ENCODE results near the gene A2ML1. TPM values are rescaled to one million over a fixed set of nuclear protein-coding genes. Genes with fewer than 3 reads are reported as not detected.
"Not testable (repeated sequence)": the region's sequence is repeated elsewhere in the genome, so short reads cannot be mapped to it uniquely, and the experiment has no call there.

Gene A2ML1
- total and polyA plus RNA-seq, 2 donors: 1.8 to 30.0 TPM

GRCh38 chr12:8914716-8915526, 92.5 kb downstream of the A2ML1 start:
- H3K27me3 ChIP-seq (ENCODE audit: control insufficient read depth in 2 of 2, insufficient read depth in 1 of 2, low read length in 1 of 2): no peaks in the 10 kb centered on the region
- 5% methylated on average over 29 of the region's 35 CpGs for WGBS
- peaks cover 10 to 13% of the 10 kb centered on the region in 2 donors for H3K36me3 ChIP-seq (ENCODE audit: control insufficient read depth in 2 of 2, insufficient read depth in 2 of 2, low read length in 1 of 2)
- peaks cover 10 to 21% of the 10 kb centered on the region in 2 donors for H3K4me1 ChIP-seq (ENCODE audit: control insufficient read depth in 2 of 2, insufficient read depth in 2 of 2, low read length in 2 of 2)
- peak in 8 of 9 donors; percentile 37 to 81 (median 57) for DNase-seq (ENCODE audit: low read depth in 6 of 9, low spot score in 9 of 9)
- peak overlapping the region in 1 of 2 donors; percentile 71 for H3K27ac ChIP-seq (ENCODE audit: low read depth in 1 of 2, low read length in 1 of 2)
- peak overlapping the region; percentile 68 to 80 for H3K4me3 ChIP-seq (ENCODE audit: low read length in 2 of 2)
- no peaks in the 10 kb centered on the region for H3K9me3 ChIP-seq (ENCODE audit: control insufficient read depth in 2 of 2, insufficient read depth in 1 of 2, low read length in 1 of 2)

- peaks cover 10 to 21% of the 10 kb centered on the region in 2 donors for H3K4me1 ChIP-seq (ENCODE audit: control insufficient read depth in 2 of 2, insufficient read depth in 2 of 2, low read length in 2 of 2)
- H3K9me3 ChIP-seq (ENCODE audit: control insufficient read depth in 2 of 2, insufficient read depth in 1 of 2, low read length in 1 of 2): no peaks in the 10 kb centered on the region
- no peak overlapping the region for H3K27ac ChIP-seq (ENCODE audit: low read depth in 1 of 2, low read length in 1 of 2)
- H3K27me3 ChIP-seq (ENCODE audit: control insufficient read depth in 2 of 2, insufficient read depth in 1 of 2, low read length in 1 of 2): no peaks in the 10 kb centered on the region
- DNase-seq (ENCODE audit: low read depth in 6 of 9, low spot score in 9 of 9): no peak
- no peak overlapping the region for H3K4me3 ChIP-seq (ENCODE audit: low read length in 2 of 2)
- H3K36me3 ChIP-seq (ENCODE audit: control insufficient read depth in 2 of 2, insufficient read depth in 2 of 2, low read length in 1 of 2): peaks cover 14 to 18% of the 10 kb centered on the region in 2 donors
Observed at GRCh38 chr12:8916154-8916553, 93.7 kb downstream of the A2ML1 start.

GRCh38 chr12:8917031-8917430, 94.6 kb downstream of the A2ML1 start:
- no peak for DNase-seq (ENCODE audit: low read depth in 6 of 9, low spot score in 9 of 9)
- H3K4me3 ChIP-seq (ENCODE audit: low read length in 2 of 2): no peak overlapping the region
- peaks cover 10 to 21% of the 10 kb centered on the region in 2 donors for H3K4me1 ChIP-seq (ENCODE audit: control insufficient read depth in 2 of 2, insufficient read depth in 2 of 2, low read length in 2 of 2)
- no peaks in the 10 kb centered on the region for H3K27me3 ChIP-seq (ENCODE audit: control insufficient read depth in 2 of 2, insufficient read depth in 1 of 2, low read length in 1 of 2)
- no peaks in the 10 kb centered on the region for H3K9me3 ChIP-seq (ENCODE audit: control insufficient read depth in 2 of 2, insufficient read depth in 1 of 2, low read length in 1 of 2)
- H3K36me3 ChIP-seq (ENCODE audit: control insufficient read depth in 2 of 2, insufficient read depth in 2 of 2, low read length in 1 of 2): peaks cover 21 to 26% of the 10 kb centered on the region in 2 donors
- WGBS: 98% methylated on average over 3 of the region's 3 CpGs
- no peak overlapping the region for H3K27ac ChIP-seq (ENCODE audit: low read depth in 1 of 2, low read length in 1 of 2)

GRCh38 chr12:8917751-8918150, 95.3 kb downstream of the A2ML1 start:
- 100% methylated on average over 1 of the region's 1 CpG for WGBS
- Histone ChIP-seq H3K36me3 (ENCODE audit: control insufficient read depth in 2 of 2, insufficient read depth in 2 of 2, low read length in 1 of 2) (peaks cover 26 to 32% of the 10 kb centered on the region in 2 donors), H3K4me3 (ENCODE audit: low read length in 2 of 2) (no peak overlapping the region)

GRCh38 chr12:8919643-8920042, 97.2 kb downstream of the A2ML1 start:
- WGBS: 96% methylated on average over 4 of the region's 4 CpGs
- not testable (repeated sequence) for H3K27ac ChIP-seq (ENCODE audit: low read depth in 1 of 2, low read length in 1 of 2); DNase-seq (ENCODE audit: low read depth in 6 of 9, low spot score in 9 of 9); H3K27me3 ChIP-seq (ENCODE audit: control insufficient read depth in 2 of 2, insufficient read depth in 1 of 2, low read length in 1 of 2); H3K4me3 ChIP-seq (ENCODE audit: low read length in 2 of 2); H3K9me3 ChIP-seq (ENCODE audit: control insufficient read depth in 2 of 2, insufficient read depth in 1 of 2, low read length in 1 of 2)
- Histone ChIP-seq H3K4me1 (ENCODE audit: control insufficient read depth in 2 of 2, insufficient read depth in 2 of 2, low read length in 2 of 2) (peaks cover 9 to 10% of the 10 kb centered on the region in 2 donors), H3K36me3 (ENCODE audit: control insufficient read depth in 2 of 2, insufficient read depth in 2 of 2, low read length in 1 of 2) (peaks cover 33 to 40% of the 10 kb centered on the region in 2 donors)

More at GRCh38 chr12:8917751-8918150, 95.3 kb downstream of the A2ML1 start:
- peaks cover 10 to 21% of the 10 kb centered on the region in 2 donors for H3K4me1 ChIP-seq (ENCODE audit: control insufficient read depth in 2 of 2, insufficient read depth in 2 of 2, low read length in 2 of 2)
- H3K27me3 ChIP-seq (ENCODE audit: control insufficient read depth in 2 of 2, insufficient read depth in 1 of 2, low read length in 1 of 2): no peaks in the 10 kb centered on the region
- H3K9me3 ChIP-seq (ENCODE audit: control insufficient read depth in 2 of 2, insufficient read depth in 1 of 2, low read length in 1 of 2): no peaks in the 10 kb centered on the region
- no peak overlapping the region for H3K27ac ChIP-seq (ENCODE audit: low read depth in 1 of 2, low read length in 1 of 2)
- DNase-seq (ENCODE audit: low read depth in 6 of 9, low spot score in 9 of 9): no peak

- Histone ChIP-seq H3K4me1 (ENCODE audit: control insufficient read depth in 2 of 2, insufficient read depth in 2 of 2, low read length in 2 of 2) (no peaks in the 10 kb centered on the region), H3K27ac (ENCODE audit: low read depth in 1 of 2, low read length in 1 of 2) (no peak overlapping the region), H3K27me3 (ENCODE audit: control insufficient read depth in 2 of 2, insufficient read depth in 1 of 2, low read length in 1 of 2) (no peaks in the 10 kb centered on the region), H3K9me3 (ENCODE audit: control insufficient read depth in 2 of 2, insufficient read depth in 1 of 2, low read length in 1 of 2) (no peaks in the 10 kb centered on the region), H3K36me3 (ENCODE audit: control insufficient read depth in 2 of 2, insufficient read depth in 2 of 2, low read length in 1 of 2) (peaks cover 36 to 48% of the 10 kb centered on the region in 2 donors), H3K4me3 (ENCODE audit: low read length in 2 of 2) (no peak overlapping the region)
- no peak for DNase-seq (ENCODE audit: low read depth in 6 of 9, low spot score in 9 of 9)
- 98% methylated on average over 5 of the region's 5 CpGs for WGBS
Observed at GRCh38 chr12:8922544-8922943, 100.1 kb downstream of the A2ML1 start.

Other genes with a start within 250 kb of the A2ML1 start
- 0.42 TPM for gene AICDA, start 209.8 kb upstream of the A2ML1 start, total RNA-seq
- 0.39 TPM for gene AICDA, start 209.8 kb upstream of the A2ML1 start, polyA plus RNA-seq
- gene MFAP5, start 159.8 kb upstream of the A2ML1 start, total RNA-seq: 7.5 TPM
- gene MFAP5, start 159.8 kb upstream of the A2ML1 start, polyA plus RNA-seq: 6.7 TPM
- 44.1 TPM for gene RIMKLB, start 124.6 kb upstream of the A2ML1 start, total RNA-seq
- gene RIMKLB, start 124.6 kb upstream of the A2ML1 start, polyA plus RNA-seq: 95.5 TPM
- gene PHC1, start 91.9 kb downstream of the A2ML1 start, total RNA-seq: 21.4 TPM
- 73.2 TPM for gene PHC1, start 91.9 kb downstream of the A2ML1 start, polyA plus RNA-seq
- 166 TPM for gene M6PR, start 127.0 kb downstream of the A2ML1 start, total RNA-seq
- gene M6PR, start 127.0 kb downstream of the A2ML1 start, polyA plus RNA-seq: 101 TPM
- 7.4 TPM for gene KLRG1, start 166.9 kb downstream of the A2ML1 start, total RNA-seq
- gene KLRG1, start 166.9 kb downstream of the A2ML1 start, polyA plus RNA-seq: 5.2 TPM

All from thymus (tissue), 11 donors.